GM18873 (cell line): ENCODE measurements around the gene OAS3.
A peak's percentile ranks its signal among the peaks of the same experiment; 100 is the strongest.
"Not testable (repeated sequence)": the region's sequence is repeated elsewhere in the genome, so short reads cannot be mapped to it uniquely, and the experiment has no call there.

Experiments
- ATAC-seq: cut with Tn5 transposase; IDR thresholded peaks from one replicate; pipeline ENCODE4 v1.9.1; 2021; ENCODE audit warnings: mild to moderate bottlenecking, moderate library complexity, moderate number of reproducible peaks; ENCODE audit not compliant: unreplicated experiment, low FRiP score

OAS3 gene

DNA sequence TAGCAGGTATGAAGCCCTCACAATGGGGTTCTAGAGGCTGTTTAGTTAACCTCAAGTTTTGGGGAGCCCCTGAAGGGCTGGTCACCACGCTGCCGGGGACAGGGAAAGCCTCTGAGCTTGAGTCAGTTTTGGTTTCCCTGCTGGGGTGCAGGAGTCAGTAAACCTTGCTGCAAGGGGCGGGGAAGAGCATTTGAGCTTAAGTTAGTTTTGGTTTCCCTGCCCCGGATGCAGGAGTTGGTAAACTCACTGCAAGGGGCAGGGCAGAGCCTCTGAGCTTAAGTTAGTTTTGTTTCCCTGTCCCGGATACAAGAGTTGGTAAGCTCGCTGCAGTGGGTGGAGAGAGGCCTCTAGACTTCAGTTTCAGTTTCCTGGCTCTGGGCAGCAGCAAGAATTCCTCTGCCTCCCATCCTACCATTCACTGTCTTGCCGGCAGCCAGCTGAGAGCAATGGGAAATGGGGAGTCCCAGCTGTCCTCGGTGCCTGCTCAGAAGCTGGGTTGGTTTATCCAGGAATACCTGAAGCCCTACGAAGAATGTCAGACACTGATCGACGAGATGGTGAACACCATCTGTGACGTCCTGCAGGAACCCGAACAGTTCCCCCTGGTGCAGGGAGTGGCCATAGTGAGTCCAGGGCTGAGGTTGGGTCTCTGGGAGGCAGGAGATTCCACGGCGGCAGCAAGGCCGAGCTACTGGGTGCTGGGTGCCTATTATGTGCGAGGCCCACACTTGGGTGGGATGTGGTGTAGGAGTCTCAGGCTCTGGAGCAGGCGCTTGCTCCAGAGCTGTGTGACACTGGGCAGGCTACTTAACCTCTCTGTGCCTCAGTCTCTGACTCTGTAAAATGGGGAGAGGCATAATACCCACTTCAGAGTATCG, 40.1 kb downstream of the OAS3 start, which contains the start of gene OAS2:
Gene OAS2 (plus strand): TSS at position 357 of the 878 bp plus-strand sequence. CDS start 90 bp downstream, at position 447.
- peak; percentile 86 for ATAC-seq

DNA sequence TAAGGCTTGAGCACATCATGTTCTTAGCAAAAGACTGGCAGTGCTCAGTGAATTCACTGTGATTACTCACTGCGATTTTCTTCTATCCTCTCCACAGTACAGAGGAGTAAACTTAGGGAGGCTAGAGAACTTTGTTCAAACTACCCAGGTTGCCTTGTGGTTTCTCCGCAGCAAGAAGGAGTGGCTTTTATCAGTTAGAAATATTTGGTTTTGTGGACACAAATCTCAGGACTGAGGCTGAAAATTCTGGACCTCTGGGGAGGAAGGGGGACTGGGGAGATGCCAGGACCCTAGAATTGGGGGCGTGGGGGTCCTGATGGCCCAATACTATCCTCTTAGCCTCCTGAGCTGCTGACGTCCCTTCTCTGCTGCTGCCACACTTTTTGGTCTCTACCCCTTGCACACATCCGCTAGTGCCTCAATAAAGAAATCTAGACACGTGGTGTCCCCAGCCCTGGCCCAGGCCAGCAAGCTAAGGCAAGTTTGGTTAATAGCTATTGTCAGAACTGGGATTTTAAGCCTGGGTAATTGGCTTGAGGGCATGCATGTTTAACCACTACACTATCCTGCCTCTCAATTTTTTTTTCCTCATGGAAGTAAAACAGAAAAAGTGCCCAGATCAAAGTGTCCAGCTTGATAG, 40.9 kb downstream of the OAS3 start:
- ATAC-seq = no peak

DNA sequence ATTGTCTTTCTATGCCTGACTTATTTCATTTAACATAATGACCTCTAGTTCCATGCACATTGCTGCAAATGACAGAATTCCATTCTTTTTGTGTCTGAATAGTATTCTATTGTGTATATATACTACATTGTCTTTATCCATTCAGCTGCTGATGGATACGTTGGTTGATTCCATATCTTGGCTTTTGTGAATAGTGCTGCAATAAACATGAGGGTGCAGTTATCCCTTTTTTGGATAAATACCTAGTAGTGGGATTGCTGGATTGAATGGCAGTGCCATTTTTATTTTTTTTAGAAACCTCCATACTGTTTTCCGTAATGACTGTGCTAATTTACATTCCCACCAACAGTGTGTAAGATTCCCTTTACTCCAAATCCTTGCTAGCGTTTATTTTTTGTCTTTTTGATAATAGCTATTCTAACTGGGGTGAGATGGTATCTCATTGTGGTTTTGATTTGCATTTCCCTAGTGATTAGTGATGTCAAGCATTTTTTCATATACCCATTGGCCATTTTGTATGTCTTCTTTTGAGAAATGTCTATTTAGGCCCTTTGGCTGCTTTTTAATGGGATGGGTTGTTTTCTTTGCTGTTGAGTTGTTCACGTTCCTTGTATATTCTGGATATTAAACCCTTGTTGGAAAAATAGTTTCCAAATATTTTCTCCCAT, 42.4 kb downstream of the OAS3 start:
- ATAC-seq = no peak

DNA sequence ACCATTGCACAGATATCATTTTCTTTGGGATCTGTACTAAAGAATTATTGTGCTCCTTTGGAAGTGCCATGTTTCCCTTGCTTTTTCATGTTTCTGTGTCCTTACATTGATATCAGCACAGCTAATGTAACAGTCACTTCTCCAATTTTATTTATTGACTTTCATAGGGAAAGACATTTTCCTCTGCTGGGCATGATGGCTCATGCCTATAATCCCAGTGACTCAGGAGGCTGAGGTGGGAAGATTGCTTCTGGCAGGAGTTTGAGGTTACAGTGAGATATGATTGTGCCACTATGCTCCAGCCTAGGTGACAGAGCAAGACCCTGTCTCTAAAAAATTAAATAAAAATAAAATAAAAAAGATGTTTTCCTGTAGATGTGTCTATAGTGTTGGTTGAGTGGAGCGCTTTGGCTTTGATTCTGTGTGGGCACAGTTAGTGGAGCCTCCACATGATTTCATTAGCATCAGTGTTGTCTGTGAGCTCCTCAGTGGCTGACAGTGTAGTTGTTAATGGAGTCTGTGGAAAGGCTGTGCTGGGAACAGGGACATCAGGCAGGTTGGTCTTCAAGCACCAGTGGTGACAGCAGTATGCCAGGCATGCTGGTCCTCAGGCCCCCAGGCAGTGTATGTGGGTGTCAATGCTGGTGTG, 47.5 kb downstream of the OAS3 start:
- ATAC-seq = no peak

DNA sequence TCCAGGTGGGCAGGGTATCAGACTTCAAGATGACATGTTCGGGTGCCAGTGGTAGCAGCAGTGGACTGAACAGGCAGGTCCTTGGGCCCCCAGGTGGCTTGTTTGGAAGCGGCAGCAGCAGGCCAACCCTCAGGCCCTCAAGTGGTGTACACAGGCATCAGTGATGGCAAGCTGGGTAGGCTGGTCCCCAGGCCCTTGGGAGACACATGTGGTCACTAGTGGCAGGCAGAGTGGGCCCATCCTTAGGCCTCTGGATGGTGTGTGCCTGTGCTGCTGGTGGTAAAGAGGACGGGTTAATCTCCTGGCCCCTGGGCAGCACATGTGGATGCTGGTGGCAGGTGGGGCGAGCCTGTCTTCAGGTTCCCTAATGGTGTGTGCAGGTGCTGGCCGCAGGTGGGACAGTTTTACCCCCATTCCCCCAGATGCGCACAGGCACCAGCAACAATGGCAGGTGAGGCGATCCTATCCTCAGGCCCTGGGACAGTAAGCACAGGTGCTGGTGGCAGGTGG, 48.1 kb downstream of the OAS3 start:
- no peak for ATAC-seq

DNA sequence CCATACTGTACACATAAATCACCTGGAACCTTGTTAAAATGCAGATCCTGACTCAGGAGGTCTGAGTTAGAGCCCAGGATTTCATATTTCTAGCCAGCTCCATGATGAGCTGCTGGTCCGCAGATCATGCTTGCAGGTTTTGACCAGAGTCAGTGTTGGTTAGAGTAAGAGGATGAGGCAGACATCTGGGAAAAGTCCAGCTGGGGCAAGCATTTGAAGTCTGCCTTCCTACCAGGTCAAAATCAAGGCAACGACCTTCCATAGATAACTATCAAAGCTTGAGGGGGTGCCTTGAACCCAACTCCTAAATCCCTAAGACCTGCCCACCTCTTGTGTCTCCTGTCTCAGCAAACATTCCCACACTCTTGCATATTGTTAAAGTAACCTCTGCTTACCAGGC, 49.3 kb downstream of the OAS3 start:
- no peak for ATAC-seq

DNA sequence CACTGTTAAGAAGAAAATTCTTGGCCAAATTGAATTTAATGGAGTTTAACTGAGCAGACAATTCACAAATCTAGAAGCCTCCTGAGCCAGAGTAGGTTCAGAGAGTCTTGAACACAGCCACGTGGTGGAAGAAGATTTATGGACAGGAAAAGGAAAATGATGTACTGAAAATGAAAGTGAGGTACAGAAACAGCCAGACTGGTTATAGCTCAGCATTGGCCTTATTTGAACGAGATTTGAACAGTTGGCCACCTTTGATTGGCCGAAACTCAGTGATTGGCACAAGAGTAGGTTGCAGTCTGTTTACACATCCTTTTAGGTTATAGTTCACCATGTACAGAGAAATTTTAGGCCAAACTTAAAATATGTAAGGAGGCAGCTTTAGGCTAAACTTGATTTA, 50.0 kb downstream of the OAS3 start:
- ATAC-seq = no peak

DNA sequence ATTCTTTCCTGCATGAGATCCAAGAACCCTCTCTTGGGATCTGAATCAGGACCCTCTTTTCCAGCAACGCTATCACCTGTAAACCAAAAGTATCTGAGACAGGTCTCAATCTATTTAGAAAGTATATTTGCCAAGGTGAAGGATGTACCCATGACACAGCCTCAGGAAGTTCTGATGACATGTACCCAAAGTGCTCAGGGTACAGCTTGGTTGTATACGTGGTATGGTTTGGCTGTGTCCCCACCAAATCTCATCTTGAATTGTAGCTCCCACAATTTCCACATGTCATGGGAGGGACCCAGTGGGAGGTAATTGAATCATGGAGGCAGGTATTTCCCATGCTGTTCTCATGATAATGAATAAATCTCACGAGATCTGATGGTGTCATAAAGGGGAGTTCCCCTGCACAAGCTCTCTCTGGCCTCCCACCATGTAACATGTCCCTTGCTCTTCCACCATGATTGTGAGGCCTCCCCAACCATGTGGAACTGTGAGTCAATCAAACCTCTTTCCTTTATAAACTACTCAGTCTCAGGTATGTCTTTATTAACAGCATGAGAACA, 50.6 kb downstream of the OAS3 start:
- ATAC-seq = not testable (repeated sequence)

DNA sequence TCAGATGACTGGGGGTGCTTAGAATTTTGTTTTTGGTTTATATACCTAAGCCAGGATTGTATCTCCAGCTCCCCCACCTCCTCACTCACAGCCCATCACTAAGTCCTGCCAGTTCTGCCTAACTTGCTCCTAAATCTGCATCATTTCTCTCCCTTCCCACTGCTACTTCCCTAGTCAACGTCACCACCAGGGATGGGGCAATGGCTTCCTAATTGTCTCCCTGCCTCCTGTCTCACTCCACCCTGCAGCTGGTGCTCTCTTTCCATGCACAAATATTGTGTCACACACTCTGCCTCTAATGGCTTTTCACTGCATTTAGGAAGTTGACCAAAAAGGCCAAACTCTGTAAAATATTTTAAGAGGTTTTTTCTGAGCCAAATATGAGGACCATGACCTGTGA, 51.5 kb downstream of the OAS3 start:
- ATAC-seq = no peak

DNA sequence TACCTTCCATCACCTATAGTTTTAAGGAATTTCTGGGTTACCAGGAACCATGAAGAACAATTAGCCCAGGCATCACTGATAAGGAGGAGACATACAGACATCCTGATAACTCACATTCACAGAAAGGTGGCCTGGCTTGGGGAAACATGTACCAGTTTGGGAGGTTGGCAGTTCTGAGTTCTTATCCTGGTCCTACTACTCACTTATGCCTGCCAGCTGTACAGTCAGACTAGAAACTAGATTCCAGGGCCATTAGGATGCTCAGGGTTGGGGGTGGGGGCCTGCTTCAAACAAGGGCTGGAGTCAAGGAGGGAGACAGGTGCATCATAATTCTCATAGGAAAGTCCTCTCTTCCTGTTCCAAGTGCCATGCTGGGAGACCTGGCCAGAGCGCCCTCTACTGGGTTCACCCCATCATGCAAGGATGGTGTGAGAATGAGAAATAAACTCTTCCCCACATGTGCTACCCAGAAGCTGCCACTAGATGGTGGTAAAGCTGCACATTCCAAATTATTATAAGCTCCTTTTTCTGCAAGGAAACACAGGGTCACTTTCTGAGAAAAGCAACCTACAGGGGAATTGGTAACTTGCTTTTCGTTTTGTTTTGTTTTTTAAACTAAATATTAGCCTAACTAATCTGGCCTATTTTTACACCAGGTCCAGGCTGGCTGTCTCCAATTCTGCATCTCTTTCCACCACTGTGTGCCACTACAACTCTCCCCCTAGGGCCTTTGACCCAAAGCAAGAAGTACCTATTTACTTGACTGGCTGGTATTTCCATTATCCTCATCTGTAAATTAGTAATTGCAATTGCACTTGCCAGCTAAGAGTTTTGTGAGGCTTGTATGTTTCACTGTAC, 54.5 kb downstream of the OAS3 start:
- no peak for ATAC-seq

DNA sequence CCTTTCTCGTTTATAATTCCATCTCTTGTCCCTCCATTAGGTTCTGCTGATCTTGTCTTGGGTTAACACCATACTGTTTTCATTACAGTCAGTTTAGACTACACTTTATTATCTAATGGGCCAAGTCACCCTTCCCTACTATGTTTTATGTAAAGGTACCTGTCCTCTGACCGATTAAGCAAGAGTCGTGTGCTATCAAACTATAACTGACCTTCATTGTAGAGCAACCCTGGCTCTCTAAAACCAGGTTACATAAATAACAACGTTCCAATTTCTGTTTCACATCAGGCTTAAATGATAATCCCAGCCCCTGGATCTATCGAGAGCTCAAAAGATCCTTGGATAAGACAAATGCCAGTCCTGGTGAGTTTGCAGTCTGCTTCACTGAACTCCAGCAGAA, 56.7 kb downstream of the OAS3 start:
- no peak for ATAC-seq

DNA sequence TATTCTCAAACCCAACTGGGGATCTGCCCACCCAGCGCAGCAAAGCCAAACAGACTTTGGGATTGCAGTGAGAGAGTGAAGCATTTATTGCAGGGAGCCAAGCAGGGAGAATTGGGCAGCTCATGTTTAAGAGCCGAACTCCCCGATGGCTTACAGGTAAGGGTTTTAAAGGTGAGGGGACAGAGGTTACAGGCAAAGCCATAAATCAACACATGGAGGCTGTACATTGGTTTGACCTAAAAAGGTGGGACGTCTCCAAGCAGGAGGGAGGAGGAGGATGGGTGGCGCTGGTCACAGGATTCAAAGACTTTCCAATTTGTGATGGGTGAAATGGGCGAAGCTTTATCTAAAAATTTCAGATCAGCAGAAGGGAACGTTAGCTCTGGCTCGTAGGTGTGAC, 58.2 kb downstream of the OAS3 start:
- ATAC-seq = no peak

DNA sequence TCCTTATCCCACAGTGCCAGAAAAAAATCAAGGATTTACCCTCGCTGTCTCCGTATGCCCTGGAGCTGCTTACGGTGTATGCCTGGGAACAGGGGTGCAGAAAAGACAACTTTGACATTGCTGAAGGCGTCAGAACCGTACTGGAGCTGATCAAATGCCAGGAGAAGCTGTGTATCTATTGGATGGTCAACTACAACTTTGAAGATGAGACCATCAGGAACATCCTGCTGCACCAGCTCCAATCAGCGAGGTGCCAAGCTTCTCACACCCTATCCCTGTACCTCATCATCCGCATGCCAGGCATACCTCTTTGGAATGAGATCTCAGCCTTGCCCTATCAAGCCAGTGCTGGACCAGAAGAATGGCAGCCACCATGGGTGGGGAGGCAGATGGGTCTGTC, 59.2 kb downstream of the OAS3 start:
- ATAC-seq = no peak

DNA sequence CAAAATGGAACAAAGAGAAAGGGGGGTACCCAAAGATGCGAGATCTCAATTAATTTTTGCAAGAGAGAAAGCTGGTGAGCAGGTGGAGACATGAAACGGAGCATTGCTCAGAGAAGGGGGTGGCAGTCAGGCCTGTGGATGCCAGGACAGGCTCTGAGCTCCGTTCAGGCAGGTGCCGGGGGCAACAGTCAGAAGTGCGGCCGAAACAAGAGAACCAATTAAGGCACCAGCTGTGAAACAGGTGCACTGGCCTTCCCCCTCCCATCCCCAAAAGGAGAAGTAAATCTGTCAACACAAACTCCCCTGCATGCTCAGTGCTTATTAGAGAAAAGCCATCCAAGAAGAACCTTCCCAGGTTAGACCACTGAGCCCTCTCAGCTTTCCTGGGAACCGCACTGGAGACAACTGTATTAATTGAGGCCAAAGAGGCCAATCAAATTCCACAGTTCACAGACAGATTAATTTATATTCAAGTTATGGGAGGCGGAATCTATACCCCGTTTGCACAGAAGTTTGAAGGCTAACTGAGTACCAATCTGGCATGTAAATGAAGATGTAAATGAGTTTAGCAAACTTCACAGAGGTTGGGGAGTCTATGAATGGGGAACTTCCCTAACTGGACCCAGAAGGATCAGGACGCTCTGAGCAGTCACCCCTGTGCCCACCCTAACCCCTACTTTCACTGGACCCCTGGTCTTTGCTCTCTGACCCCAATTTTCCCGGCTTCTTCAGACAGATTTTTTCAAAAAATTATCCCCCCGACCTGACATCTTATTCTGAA, 60.9 kb downstream of the OAS3 start:
- no peak for ATAC-seq

DNA sequence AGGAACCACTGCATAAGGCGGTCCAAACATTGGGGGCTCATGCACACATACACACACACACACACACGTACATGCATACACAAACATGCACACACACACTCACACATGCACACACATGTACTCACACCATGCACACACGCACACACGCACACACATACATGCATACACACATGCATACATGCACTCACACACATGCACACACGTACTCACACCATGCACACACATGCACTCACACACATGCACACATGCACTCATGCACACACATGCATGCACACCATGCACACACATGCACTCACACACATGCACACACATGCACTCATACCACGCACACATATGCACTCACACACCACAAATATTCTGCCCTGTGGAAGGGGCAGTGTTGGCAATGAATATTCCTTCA, 62.2 kb downstream of the OAS3 start:
- ATAC-seq = no peak

DNA sequence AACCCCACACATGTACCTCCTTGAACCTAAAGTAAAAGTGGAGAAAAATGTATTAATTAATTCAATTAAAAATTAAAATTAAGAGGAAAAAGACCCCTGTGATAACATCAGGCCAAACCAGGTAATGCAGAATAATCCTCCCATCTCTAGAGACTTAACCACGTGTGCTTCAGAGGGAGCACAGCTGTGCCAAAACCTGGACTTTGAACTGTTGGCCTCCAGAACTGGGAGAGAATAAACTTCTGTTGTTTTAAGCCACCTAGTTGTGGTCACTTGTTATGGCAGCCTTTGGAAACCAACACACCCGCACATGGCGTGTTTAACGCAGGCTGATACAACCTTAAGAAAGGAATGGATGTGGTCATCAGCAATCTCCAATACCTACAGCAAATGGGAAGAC, 63.9 kb downstream of the OAS3 start:
- no peak for ATAC-seq

DNA sequence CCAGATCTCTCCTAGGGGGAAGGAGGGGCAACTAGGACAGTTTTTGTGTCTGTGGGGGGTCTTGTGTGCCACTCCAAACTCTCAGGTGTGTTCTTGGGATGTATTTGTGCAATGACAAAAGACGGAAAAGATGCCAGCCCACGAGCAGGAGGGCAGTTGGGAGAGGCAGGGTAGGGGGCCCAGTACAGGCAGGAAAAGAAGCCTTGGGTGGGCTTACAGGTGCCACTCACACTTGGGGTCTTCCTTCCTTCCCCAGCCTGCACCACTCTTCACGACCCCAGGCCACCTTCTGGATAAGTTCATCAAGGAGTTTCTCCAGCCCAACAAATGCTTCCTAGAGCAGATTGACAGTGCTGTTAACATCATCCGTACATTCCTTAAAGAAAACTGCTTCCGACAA, 64.4 kb downstream of the OAS3 start:
- no peak for ATAC-seq

DNA sequence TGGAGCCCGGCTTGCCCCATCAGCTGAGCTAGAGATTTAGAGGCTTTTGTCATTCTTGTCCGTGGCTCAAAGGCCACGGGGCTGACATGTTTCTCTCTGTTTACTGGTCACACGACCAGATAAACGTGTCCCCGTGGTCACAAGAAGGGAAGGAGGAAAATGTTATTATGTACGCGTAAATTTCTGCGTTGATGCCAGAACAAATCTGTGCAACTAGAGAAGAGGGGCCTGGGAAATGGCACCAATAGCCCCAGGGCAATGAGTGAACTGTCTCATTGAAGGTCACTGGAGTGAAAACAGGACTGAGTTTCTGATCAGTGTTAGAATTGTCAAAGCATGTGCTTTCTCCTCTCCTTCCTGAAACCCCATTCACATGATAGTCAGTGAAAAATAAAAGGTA, 65.4 kb downstream of the OAS3 start:
- ATAC-seq = no peak

DNA sequence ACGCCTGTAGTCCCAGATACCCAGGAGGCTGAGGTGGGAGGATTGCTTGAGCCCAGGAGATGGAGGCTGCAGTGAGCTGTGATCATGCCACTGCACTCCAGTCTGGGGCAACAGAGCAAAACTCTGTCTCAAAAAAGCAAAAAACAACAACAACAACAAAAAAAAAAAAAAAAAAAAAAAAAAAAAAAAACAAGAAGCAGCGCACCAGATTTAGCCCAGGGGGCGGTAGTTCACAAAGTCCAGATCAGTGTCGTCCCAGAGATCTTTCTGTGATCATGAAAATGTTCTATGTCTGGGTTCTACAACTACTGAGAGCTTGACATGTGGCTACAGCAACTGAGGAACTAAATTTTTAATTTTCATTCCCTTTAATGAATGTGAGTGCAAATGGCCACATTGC, 67.5 kb downstream of the OAS3 start:
- ATAC-seq = no peak
